GDM1 (cell line): Measurements from ENCODE around the gene KRTAP5-1.

Source experiments
- DNase-seq: peaks from one replicate; lab custom pipeline; 2025; lab: John Stamatoyannopoulos, UW

KRTAP5-1 gene

GRCh38 chr11:1542267-1542666 lies 42.8 kb downstream of the KRTAP5-1 start:
- DNase-seq, result no peak

DNA sequence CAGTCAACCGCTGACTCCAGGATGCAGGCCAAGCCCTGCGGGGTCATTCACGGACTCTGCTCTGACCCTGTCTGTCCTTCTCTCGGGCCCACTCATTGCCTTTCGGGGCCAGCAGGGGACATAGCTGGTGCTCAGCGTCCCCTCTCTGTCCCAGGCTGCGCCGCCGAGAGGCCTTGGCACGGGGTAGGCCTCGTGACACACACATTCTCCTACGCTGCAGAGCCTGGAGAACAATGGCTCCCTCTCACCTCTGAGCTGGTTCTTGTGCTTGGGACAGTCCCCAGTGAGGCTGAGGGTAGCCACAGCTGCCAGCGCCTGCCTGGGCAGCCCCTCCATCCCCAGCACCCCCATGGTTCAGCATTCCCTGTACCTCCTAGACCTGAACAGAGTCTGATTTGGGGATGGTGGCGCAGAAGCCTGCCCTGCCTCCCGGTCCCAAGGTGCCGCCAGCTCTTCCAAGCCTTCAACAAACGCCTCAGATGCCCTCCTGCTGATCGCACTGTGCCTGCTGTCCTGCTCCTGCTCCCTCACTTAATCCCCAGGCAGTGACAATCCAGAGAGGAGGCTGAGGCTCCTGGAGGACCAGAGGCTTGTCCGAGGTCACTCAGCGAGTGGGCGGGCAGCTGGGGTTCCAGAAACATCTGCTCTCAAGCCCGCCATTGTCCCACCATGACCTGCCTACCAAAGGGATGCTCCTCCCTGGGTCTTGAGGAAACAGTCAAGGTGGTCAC lies 43.4 kb downstream of the KRTAP5-1 start:
- no peak for DNase-seq

- no peak for DNase-seq
Measured at GRCh38 chr11:1540074-1540473, 45.0 kb downstream of the KRTAP5-1 start.

GRCh38 chr11:1538153-1538552 lies 46.9 kb downstream of the KRTAP5-1 start:
- DNase-seq, result no peak

DNA sequence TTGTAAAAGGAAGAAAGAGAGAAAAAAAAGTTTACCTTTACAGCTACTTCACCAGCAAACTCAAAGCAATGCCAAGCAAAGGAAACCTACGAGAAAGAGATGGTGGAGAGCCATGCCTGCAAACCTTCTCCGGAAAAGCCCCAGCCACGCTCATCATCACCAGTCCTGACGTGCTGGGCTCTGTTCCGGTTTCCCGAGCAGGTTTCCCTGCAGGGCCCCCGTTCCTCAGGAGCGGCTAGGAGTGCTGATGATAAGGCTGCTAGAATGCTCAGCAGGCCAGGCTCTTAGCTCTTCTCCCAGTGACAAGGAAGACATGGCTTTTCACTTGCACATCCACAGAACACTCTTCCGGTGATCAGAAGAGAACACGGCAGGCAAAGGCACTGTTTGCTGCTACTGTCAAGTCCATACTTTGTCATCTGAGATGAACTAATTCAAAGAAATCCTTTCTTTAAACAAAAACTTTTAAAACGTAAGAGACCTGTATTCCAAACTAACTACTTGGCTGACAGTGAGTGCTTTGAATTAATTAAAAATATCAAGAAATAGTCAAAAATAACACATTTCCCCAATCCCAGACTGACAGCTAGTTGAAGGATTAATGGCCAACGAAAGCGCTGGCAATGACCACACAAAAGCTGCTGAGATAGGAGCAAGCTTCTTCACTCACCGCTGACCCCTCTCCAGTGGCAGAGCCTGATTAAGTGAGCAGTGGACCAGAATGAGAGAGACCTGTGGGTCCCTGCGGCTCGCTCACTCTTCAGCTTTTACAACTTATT lies 48.8 kb downstream of the KRTAP5-1 start:
- DNase-seq, result no peak

GRCh38 chr11:1534682-1535081 lies 50.4 kb downstream of the KRTAP5-1 start:
- DNase-seq, result no peak
